ENCODE measurements around the gene BRCA2.

DNA sequence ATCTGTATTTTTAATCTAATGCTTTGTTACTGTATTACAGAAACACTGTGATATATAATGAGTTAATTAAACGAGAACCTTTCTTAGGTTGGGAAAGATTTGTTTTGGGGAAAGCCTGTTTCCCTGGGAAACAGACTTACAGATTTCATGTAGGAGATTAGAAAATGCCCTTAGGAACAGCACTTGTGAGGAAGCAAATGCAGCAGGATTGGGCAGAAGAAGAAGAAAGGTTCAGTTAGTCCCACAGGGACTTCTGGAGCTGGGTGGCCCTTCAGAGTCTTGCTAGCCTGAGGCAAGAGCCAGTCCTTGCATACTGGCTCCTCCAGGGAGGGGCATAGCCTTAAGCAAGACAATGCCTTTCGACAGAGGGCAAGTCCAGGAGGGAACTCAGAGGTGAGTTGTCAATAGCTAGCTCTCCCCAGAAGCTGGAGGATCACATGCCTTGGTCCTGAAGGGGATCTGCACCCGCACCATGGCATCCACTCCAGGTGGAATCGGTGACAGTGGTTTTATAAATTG lies 75.9 kb downstream of the BRCA2 start:
- TF ChIP-seq, protein P1, sequence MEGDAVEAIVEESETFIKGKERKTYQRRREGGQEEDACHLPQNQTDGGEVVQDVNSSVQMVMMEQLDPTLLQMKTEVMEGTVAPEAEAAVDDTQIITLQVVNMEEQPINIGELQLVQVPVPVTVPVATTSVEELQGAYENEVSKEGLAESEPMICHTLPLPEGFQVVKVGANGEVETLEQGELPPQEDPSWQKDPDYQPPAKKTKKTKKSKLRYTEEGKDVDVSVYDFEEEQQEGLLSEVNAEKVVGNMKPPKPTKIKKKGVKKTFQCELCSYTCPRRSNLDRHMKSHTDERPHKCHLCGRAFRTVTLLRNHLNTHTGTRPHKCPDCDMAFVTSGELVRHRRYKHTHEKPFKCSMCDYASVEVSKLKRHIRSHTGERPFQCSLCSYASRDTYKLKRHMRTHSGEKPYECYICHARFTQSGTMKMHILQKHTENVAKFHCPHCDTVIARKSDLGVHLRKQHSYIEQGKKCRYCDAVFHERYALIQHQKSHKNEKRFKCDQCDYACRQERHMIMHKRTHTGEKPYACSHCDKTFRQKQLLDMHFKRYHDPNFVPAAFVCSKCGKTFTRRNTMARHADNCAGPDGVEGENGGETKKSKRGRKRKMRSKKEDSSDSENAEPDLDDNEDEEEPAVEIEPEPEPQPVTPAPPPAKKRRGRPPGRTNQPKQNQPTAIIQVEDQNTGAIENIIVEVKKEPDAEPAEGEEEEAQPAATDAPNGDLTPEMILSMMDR (conservative IDR thresholded peaks at IDR 0.05; ENCODE audit: low read length) = no peak
- TF ChIP-seq EZH2phosphoT487 (IDR thresholded peaks at IDR 0.05; ENCODE audit: borderline replicate concordance) = no peak
